LoVo (cell line): ENCODE data around the gene HOXA5.
A peak's percentile ranks its signal among the peaks of the same experiment; 100 is the strongest.

ENCODE experiments used
- DNase-seq: peaks from one replicate; pipeline ENCODE4 v3.0.0-alpha.2; 2016; ENCODE audit warnings: low spot score

Gene HOXA5

DNA sequence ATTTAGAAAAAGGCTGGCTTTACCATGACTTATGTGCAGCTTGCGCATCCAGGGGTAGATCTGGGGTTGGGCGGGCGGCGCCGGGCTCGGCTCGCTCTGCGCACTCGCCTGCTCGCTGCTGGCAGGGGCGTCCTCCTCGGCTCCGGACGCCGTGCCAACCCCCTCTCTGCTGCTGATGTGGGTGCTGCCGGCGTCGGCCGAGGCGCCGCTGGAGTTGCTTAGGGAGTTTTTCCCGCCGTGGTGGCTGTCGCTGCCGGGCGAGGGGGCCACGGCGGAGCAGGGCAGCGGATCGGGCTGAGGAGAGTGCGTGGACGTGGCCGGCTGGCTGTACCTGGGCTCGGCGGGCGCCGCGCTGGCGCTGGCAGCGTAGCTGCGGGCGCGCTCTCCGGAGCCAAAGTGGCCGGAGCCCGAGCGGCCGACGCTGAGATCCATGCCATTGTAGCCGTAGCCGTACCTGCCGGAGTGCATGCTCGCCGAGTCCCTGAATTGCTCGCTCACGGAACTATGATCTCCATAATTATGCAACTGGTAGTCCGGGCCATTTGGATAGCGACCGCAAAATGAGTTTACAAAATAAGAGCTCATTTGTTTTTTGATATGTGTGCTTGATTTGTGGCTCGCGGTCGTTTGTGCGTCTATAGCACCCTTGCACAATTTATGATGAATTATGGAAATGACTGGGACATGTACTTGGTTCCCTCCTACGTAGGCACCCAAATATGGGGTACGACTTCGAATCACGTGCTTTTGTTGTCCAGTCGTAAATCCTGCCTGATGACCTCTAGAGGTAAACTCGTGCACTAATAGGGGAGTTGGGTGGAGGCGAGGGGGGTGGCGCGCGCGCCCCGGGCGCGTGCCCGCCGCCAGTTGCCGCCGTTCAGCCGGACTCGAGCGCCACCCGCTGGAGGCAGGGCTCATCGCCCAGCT is at the start of gene HOXA5:
TSS of gene HOXA5 (minus strand) at position 659 of the 927 bp plus-strand sequence. CDS start at position 585, 74 bp downstream.
- no peak for DNase-seq

DNA sequence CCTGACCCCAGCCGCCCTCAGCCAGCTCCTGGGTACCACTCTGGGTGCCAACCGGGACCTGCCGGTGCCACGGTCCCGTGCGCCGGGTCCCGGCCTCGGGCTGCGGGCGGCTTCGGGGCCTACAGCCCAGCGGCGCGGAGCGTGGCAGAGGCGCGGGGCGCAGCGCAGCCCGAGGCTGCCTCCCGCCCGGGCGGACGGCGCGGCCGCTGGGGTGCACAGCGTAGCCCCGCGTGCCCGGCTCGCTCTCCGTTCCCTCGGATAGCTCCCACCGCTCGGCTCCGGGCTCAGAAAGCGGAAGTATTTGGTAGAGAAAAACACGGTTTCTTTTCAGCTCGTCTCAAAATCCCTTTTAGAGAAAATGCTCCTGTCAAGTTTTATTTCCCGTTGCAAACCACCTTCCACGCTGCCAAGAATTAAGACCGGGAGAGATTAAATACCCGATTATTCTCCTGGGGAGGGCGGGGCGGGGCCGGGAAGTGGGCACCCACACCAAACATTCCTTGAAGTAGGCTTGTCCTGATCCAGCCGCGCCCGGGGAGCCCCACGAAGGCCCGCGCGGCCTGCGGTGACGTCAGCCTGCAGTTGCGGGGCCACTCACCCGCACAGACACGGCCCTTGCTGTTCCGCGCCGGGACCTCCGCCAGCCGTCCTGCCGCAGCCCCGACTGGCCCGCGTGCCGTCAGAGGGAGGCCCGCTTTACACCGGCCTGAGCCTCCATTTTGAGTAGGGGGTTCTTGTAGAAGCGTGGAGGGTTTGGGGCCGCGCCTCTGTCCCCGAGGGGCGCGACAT is 49.3 kb upstream of the HOXA5 start:
- no peak for DNase-seq

DNA sequence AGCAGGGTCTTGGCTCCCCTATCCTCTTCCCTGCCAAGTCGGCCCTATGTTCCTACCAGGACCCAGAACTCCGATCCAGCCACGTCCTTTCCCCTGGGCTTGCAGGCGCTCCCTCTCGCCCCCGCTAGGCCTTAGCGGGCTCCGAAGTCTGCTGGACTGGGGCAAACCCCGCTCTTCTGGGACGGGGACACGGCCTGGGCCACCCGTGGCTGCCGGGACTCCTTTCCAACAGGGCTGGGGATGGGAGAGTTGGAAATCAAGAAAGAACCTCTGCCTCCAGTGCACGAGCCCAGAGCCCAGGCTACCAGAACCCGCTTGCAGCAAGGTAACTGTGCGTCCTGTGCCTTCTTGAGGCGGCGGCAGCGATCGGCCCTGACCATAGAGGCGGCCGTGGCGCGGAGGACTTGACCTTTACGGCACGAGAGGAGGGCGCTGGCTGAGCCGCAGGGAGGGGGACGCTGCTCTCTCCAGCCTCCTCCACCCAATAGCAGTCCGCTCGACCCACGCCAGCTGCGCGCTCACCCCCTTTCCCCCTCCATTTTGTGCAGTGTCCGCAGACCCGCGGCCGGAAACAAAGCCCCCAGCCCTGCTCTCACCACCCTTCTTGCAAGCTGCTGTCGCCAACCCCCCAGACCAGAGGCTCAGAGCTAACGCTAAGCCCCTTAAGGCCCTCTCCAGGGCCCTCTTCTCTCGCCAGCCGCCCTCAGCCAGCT is 48.5 kb upstream of the HOXA5 start:
- no peak for DNase-seq

DNA sequence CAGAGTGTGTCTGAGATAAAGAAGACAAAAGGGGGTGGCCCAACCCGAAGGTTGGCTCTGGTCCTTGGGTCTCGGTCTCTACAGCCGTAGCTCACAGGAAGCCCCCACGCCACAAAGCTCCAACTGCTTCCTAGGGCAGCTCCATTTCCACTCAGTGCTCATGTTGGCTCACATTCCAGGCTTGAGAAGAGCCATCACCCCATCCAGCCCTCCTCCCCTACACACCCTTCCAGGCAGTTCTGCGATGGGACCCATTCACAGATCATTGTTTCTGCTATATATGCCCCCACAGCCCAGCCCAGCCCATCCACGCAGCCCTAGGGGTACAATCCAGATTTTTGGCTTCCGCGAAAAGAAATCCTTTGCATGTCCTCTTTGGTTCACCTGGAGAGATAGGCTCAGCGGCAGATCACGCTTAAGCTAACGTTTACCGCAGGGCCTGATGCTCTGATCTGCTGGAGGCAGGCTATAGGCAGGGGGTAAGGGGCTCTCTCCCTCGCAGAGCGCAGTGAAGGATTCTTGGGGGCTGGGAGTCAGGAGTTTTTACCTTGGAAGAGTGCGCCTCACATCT is 47.8 kb upstream of the HOXA5 start:
- no peak for DNase-seq

DNA sequence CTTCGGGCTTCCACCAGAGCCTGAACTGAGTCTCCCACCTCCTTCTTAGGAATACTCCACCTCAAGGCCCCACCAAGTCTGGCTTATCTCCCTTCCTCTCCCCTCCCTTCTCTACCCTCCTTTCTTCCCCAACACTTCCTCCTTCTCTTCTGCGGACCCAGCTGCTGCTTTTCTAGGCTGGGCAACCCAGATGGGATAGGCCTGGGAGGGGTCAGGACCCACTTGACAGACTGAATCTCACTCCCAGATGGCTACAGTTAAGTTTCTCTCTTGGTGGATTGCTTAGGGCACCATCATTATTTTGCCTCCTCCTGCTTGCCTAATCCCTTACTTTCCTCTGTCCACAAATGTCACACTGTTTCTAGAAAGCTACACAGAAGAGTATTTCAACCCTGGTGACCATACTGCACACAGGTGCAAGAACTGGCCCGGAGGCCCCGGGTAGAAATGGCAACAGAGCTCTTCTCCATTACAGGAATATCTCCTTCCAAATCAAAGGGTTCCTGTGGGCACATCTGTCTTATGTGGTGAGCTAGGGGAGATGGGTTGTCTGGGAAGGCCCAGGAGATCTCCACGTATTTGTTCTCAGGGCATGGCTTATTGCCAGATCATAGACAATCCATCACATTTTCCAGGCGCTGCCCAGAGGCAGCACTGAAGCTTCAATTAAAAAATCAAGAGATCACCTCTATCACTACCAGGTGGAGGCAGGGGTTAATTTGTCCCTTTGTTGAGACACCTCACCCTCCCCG is 46.7 kb upstream of the HOXA5 start:
- no peak for DNase-seq

DNA sequence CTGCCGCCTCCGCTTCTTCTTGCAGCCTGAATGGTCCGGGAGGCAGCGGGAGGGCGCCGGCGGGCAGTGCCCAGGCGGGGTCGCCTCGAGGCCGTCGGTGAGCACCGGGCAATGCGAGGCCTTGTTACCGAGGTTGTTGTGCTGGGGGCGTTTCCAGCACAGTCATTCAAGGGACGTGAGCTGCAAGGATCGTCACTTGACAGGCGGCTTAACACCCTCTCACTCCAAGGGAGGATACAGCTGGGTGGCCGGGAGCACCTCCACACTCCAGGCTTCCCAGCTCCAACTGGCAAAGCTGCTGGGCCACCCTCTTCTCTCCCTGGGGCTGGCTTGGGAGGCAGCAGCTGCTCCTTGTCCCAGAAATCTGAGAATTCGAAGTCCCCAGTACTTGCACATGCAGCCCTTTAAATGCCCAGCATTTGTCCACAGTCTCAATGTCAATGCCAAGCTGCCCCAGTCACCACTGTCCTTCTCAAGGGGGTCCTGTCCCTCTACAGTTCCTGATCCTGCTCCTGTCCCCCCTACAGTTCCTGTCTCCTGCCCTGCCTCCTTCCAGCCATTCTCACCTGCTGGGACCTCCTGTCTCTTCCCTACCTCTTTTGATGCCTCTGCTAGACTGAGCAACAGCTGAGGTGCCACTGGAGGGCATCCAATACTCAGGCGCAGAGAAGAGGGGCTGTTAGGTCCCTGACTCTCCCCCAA is 46.0 kb upstream of the HOXA5 start:
- peak; percentile 83 for DNase-seq

- DNase-seq = no peak
Measured at GRCh38 chr7:27188386-27189294, 45.2 kb upstream of the HOXA5 start.

GRCh38 chr7:27187475-27188385 is 44.2 kb upstream of the HOXA5 start:
- no peak for DNase-seq

DNA sequence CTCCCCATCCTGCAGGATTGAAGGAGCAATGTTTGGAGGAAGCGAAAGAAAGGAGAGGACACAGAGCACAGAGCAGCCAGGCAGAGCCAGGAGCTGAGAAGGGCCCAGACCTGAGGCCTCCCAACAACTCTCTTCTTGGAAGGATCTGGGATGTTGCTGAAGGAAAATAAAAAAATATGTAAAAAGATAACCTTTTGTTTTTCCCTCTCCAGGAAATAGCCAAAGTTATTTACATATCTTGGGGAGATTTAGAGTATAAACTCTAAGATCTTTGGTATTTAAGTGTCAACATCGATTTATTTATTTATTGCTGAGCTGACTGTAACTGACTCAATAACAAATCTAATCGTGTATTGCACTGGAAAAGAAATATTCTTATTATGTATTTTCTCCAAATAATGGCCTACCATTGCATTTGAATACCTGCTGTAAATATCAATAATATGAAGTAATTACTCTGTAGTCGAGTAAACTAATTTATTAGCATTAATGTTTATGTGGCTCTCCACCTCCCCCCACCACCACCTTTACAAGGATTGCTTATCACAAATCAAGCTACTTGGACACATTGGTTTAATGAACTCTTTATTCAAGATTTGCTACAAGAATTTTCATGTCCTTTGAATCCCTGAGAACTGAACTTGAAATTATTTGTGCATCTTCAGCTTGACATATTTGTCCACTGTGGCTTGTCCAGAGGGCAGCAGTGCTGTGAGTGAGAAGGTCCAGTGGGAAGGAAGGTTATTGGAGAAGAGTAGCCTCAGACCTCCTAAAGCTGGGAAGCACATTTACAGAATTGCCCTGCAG is 43.4 kb upstream of the HOXA5 start:
- DNase-seq = no peak

DNA sequence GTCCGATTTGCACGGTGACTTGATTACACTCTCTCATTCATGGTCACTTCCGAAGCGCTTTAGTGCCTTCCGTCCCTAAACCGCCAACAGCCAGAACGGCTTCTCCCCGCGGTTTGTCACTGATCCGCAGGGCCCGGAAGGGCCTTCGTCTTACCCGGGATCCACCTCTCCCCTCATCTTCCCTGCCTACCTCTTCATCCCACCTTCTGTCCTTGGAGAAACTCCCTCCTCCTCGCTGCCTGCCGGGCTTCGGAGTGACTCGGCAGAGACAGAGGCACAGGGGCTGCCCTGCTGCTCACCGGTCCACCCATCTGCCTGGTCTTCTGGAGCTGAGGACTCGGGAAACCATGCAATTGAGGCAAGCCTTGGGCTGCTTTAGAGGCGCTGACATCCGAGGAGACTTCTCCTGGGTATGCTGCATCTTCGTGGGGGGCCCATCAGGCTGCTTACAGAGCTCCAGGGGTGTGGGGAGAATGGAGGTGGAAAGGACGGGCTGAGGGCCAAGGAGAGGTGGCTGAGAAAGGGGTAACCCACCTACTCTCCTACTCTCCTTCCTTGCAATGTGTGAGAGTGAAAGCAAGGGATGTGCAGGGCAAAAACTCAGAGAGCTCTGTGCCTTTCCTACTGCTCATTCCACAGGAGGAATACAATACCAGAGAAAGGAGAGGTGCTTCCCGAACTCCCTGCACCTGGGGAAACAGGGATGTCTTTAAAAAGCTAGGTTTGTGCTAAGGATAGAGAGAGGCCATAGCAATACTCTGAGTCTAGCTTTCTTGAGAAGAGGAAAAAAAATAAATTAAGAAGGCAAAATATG is 42.6 kb upstream of the HOXA5 start:
- DNase-seq = no peak

- DNase-seq = peak; percentile 95
Measured at GRCh38 chr7:27185013-27185853, 41.8 kb upstream of the HOXA5 start, which contains the start of gene HOXA11. Gene HOXA11, minus strand, starts transcription at chr7:27185232. Its CDS starts 88 bp downstream, at chr7:27185144.

GRCh38 chr7:27184337-27185012 is 41.0 kb upstream of the HOXA5 start:
- DNase-seq = no peak

DNA sequence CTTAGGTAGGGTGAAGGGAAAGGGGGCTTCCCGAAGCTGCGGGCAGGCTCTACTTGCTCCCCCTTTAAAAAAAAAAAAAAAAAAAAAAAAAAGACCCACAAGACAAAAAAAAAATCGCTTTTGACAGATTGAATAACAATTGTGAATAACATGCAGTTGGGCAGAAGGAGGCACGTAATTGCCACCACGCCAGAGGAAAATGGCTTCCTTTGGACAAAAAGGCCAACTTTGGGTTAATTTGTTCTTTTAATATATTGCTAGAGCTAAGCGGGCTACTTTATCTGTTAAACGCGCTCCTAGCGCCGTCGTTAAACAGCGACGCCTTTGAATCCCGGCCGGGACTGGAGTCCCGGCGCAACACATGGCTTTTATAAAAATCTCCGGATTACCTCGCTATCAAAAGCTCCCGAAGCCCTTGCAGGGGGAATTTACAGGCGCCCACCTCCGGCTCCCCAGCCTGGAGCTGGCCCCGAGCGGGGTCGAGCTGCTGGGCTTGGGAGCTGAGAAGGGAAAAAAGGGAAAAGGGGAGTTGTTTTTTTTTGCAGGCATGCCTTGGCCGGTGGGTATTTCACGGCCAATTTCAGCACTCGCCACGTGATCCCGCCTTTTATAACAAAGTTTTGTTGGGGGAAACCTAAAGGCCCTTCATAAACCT is 40.3 kb upstream of the HOXA5 start:
- no peak for DNase-seq

GRCh38 chr7:27182861-27183681 is 39.6 kb upstream of the HOXA5 start:
- no peak for DNase-seq
